Measurements from ENCODE around the gene DPYD. TPM values are rescaled to one million over a fixed set of nuclear protein-coding genes. Genes with fewer than 3 reads are reported as not detected.

Gene DPYD
- total and polyA plus RNA-seq, 9 of the 15 experiments (the other 6 are each of a cell fraction or from before 2014, with no cell fraction given), result 0.03 to 0.25 (median 0.08) TPM; not detected in 2

GRCh38 chr1:97778718-97779117, 142.1 kb downstream of the DPYD start:
- Histone ChIP-seq H3K9ac (ENCODE audit: insufficient read depth in 1 of 2, low read depth in 2 of 2, low read length in 2 of 2) (no peak overlapping the region), H4K20me1 (replicated peaks; ENCODE audit: control insufficient read depth, insufficient read depth, low read length) (no peaks in the 10 kb centered on the region), H3K27me3 (ENCODE audit: control insufficient read depth in 2 of 2, insufficient read depth in 2 of 2, low read length in 2 of 2) (no peaks in the 10 kb centered on the region), H3K9me3 (replicated peaks; ENCODE audit: control insufficient read depth, insufficient read depth, low read depth, low read length) (no peaks in the 10 kb centered on the region; the same call in 1 of the 2 replicates), H3K4me3 (no peak overlapping the region), H3K79me2 (ENCODE audit: control insufficient read depth, insufficient read depth, low read length) (no peaks in the 10 kb centered on the region), H3K4me2 (ENCODE audit: insufficient read depth, low read length) (no peak overlapping the region), H3K27ac (ENCODE audit: extremely low read depth, low read depth, low read length) (no peak overlapping the region), H3K36me3 (ENCODE audit: control insufficient read depth, insufficient read depth, low read length) (no peaks in the 10 kb centered on the region), H2AFZ (ENCODE audit: low read depth, low read length) (no peak overlapping the region), H3K9me1 (ENCODE audit: control insufficient read depth, insufficient read depth, low read length) (no peaks in the 10 kb centered on the region), H3K4me1 (replicated peaks in 1 of 2; ENCODE audit: control insufficient read depth in 2 of 2, insufficient read depth in 2 of 2, low read length in 2 of 2) (no peaks in the 10 kb centered on the region)
- in situ Hi-C loops (cut with MboI) (no loop called here), intact Hi-C loops (cut with micrococcal nuclease) (no loop called here)
- TF ChIP-seq SIX5 (IDR thresholded peaks at IDR 0.05; ENCODE audit: borderline replicate concordance in 1 of 2, insufficient read depth in 1 of 2, low read depth in 1 of 2, low read length in 2 of 2) (no peak), U2AF2 (optimal IDR thresholded peaks at IDR 0.05; ENCODE audit: low read depth, low read length) (no peak), SAFB (IDR thresholded peaks at IDR 0.05; ENCODE audit: borderline replicate concordance, low read depth, low read length) (no peak), SRF (CRISPR knock-in tag; IDR thresholded peaks at IDR 0.05) (no peak), ZNF512 (tag; IDR thresholded peaks at IDR 0.05) (no peak), HNRNPL (IDR thresholded peaks at IDR 0.05; ENCODE audit: low read depth, low read length) (no peak), BRF1 (IDR thresholded peaks at IDR 0.05; ENCODE audit: borderline replicate concordance, extremely low read depth, insufficient read length) (no peak), GATAD2B (IDR thresholded peaks at IDR 0.05; ENCODE audit: borderline replicate concordance) (no peak), NCOA1 (IDR thresholded peaks at IDR 0.05; ENCODE audit: low read depth) (no peak)
- DNase-seq (ENCODE audit: extremely low read depth in 1 of 4, low spot score in 3 of 4) (no peak), FAIRE-seq (no peak), ATAC-seq (no peak)
- ChIA-PET POLR2A (no interaction called here), CTCF (ENCODE audit: low intra/inter-chr PET ratio) (no interaction called here)
- no TSS peak for BruUV-seq (replicated peaks)
